GM13976 (cell line): ENCODE measurements around the gene GTF3C4.

Experiments used
- DNase-seq: peaks from one replicate; pipeline ENCODE4 v3.0.0; 2012; ENCODE audit warnings: low spot score
- in situ Hi-C: fragments of 300-500 bp; cut with MboI; formaldehyde crosslinking; loops from one replicate; pipeline ENCODE4 v1.12.0; 2022; ENCODE audit warnings: low sequenced_read_pairs, mixed read lengths, inconsistent platforms; ENCODE audit not compliant: unreplicated experiment
- TF ChIP-seq, protein P1 (sequence below): IDR thresholded peaks from 2 replicates; pipeline ENCODE4 v1.5.1; 2012; ENCODE audit warnings: borderline replicate concordance, mild to moderate bottlenecking; ENCODE audit not compliant: insufficient read depth; ENCODE audit errors: extremely low read depth, missing control alignments, control extremely low read depth

GTF3C4 gene

DNA sequence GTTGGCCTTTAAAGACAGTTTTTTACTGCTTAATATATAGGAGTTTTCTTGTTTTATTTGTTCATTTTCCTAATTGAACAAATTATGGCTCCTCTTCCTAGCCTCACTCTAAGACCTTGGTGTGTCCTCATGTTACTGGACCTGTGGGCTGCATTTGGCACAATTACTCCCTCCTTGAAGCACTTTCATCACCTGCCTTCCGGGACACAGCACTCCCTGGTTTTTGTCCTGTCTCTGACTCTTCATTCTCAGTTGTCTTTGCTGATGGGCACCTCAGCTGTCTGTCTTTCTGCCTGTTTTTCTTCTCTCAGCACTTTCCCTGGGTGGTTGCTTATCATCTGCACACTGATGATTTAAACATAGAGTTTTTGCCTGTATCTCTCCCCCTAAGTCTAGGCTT lies 13.6 kb downstream of the GTF3C4 start:
- in situ Hi-C loops, result no loop called here
- TF ChIP-seq, protein P1, sequence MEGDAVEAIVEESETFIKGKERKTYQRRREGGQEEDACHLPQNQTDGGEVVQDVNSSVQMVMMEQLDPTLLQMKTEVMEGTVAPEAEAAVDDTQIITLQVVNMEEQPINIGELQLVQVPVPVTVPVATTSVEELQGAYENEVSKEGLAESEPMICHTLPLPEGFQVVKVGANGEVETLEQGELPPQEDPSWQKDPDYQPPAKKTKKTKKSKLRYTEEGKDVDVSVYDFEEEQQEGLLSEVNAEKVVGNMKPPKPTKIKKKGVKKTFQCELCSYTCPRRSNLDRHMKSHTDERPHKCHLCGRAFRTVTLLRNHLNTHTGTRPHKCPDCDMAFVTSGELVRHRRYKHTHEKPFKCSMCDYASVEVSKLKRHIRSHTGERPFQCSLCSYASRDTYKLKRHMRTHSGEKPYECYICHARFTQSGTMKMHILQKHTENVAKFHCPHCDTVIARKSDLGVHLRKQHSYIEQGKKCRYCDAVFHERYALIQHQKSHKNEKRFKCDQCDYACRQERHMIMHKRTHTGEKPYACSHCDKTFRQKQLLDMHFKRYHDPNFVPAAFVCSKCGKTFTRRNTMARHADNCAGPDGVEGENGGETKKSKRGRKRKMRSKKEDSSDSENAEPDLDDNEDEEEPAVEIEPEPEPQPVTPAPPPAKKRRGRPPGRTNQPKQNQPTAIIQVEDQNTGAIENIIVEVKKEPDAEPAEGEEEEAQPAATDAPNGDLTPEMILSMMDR, result no peak
- DNase-seq, result no peak

DNA sequence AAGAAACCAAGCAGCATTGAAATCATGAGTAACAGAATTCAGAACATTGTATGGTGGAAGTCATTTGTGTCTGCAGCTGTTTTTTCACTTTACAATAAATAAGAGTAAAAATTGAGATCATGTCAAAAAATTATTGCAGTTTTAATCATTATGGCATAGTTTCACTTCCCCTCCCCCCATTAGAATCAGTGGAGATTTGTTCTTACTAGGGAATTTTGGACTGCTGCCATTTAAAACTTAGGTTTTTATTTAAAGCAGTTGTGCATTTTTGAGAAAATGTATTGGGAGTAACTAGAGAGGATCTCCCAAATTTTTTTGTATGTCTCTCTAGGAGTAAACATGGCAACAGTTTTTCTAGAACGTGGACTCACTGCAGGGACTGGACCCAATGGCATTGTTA lies 20.4 kb downstream of the GTF3C4 start:
- in situ Hi-C loops, result no loop called here
- TF ChIP-seq, protein P1, result no peak
- no peak for DNase-seq

DNA sequence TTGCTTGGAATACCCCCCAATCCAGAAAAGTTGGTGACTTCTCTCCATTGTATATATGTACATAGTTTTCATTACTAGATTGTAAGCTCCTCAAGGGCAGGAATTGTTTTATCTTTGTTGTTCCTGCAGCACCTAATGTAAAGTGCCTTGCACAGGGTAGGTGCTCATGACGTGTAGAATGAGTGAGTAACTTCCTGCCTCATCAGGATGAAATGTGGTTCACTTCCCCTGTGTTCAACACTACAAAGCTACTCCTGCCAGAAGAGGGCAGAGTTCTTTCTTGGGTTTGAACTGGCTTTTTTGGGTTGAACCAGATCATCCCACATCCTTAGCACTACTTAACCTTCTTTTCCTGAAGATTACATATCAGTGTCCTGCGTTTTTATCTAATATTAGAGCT lies 23.9 kb downstream of the GTF3C4 start:
- no peak for DNase-seq
- TF ChIP-seq, protein P1, result no peak
- in situ Hi-C loops, result no loop called here

DNA sequence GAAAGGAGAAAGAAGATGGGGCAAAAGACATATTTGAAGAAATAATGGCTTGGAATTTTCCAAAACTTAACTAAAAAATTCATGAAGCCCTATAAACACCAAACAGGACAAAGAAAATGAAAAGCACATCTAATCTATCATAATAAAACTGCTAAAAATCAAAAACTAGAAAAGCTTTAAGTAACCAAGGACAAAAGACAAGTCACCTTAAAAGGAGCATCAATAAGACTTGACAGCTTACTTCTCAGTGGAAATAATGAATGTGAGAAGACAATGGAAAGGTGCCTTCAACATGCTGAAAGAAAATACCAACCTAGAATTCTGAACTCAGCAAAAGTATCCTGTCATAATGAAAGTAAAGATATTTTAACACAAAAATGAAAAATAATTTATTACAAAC lies 27.0 kb downstream of the GTF3C4 start:
- DNase-seq, result no peak
- in situ Hi-C loops, result no loop called here
- TF ChIP-seq, protein P1, result no peak

DNA sequence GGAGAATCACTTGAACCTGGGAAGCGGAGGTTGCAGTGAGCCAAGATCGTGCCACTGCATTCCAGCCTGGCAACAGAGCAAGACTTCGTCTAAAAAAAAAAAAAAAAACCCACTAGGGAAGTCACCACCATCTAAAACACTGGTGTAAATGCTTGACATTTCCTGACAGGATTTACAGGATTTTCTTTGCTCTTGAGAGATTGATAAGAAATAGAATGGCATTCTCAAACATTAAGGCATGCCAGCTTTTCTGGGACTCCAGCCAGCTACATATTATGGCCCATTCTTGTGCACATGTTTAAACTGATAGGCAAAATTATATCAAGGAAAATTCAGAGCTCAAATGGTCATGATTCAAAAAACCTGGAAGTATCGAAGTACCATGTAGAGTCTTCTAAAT lies 28.7 kb downstream of the GTF3C4 start:
- DNase-seq, result no peak
- TF ChIP-seq, protein P1, result no peak
- in situ Hi-C loops, result no loop called here

DNA sequence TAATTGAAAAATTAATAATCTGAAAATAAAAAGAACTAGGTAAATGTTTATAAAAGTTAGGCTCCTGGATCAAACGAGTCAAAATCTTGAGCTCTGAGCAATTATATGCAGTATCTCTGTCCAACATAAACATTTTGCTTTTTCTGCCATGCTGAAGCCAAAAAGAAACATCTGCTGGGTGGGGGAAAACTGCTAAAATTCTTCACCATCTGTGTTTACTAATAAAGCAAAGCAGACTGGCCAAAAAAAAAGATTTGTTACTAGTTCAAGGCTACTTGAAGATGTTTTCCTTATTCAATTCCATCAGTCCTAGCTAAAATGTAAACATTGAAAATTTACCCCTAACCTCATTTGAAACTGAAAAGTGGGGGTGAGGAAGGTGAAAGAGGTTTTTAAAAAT lies 29.7 kb downstream of the GTF3C4 start:
- TF ChIP-seq, protein P1, result no peak
- DNase-seq, result no peak
- in situ Hi-C loops, result no loop called here

DNA sequence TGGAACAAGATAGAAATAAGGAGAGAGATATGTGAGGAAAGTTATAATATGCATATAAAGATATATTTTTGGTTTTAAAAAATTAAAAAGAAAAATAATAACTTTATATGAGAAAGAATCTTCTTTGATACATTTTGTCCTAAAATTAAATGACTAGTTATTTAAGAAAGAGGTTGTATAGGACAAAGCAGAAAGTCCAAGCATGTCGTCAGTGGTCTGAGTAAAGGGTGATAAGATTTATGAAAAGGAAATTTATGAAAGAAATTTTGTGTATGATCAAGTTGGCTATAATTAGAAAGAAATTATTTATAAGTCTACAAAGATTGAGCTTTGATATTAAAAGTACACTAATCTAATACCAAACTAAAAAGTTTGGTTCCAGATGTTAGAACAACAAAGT lies 32.0 kb downstream of the GTF3C4 start:
- TF ChIP-seq, protein P1, result no peak
- DNase-seq, result no peak
- in situ Hi-C loops, result no loop called here
